HepG2 (cell line): ENCODE data around the gene SPOP. TPM values are rescaled to one million over a fixed set of nuclear protein-coding genes. Genes with fewer than 3 reads are reported as not detected.

Source experiments
- ATAC-seq: fragments of 200-7000 bp; cut with Tn5 transposase; 3 replicates; pipeline ENCODE4 v1.9.1; 2020; ENCODE audit warnings: mild to moderate bottlenecking, moderate library complexity
- BruUV-seq: library from RNA; stranded (reverse); fragments of 400-500 nt; replicated peaks from 2 replicates; lab custom pipeline; 2021; lab: Mats Ljungman, UMichigan
- CTCF ChIA-PET: fragments of 300-600 bp; formaldehyde crosslinking; extraction: SDS; loops from one replicate; lab custom pipeline; 2021; ENCODE audit warnings: low total read pairs, inconsistent platforms, low intra/inter-chr PET ratio; lab: Yijun Ruan, JAX
- POLR2A ChIA-PET: fragments of 350-600 bp; sonication (Branson Sonifier 250); formaldehyde crosslinking; loops from one replicate; lab custom pipeline; 2020; ENCODE audit warnings: antibody characterized with exemption, inconsistent platforms; lab: Yijun Ruan, JAX
- DNase-seq: peaks from one replicate; pipeline ENCODE4 v3.0.0-alpha.2; 2015; ENCODE audit warnings: low spot score
- FAIRE-seq: peaks from 3 replicates; lab custom pipeline; 2011; peaks lifted over from hg19 to GRCh38; lab: Jason Lieb, UNC
- H2AFZ ChIP-seq: one replicate; pipeline ENCODE4 v1.6.1; 2011; ENCODE audit warnings: low read length, inconsistent platforms
- H3K27ac ChIP-seq: fragments of 300-600 bp; 3 replicates; pipeline ENCODE4 v1.8.0; 2011; ENCODE audit warnings: mixed run types, mild to moderate bottlenecking, mixed read lengths, low read length, inconsistent platforms; ENCODE audit not compliant: insufficient read depth; ENCODE audit errors: extremely low read length
- H3K27me3 ChIP-seq, 2 experiments: fragments of 200-600 bp in 1 of 2; 2 replicates in 1 of 2; 3 replicates in 1 of 2; pipeline versions ENCODE4 v1.6.0 to v1.8.0; 2011; ENCODE audit warnings: low read length in 2 of 2, mild to moderate bottlenecking in 2 of 2, moderate library complexity in 2 of 2, inconsistent platforms in 1 of 2; ENCODE audit not compliant: insufficient read depth in 2 of 2, control insufficient read depth in 1 of 2
- H3K36me3 ChIP-seq, 2 experiments: fragments of 200-600 bp in 1 of 2; replicated peaks in 1 of 2; 2 replicates in 1 of 2; 3 replicates in 1 of 2; pipeline versions ENCODE4 v1.5.1 to v1.8.0; 2011; ENCODE audit warnings: low read length in 2 of 2, inconsistent platforms in 1 of 2; ENCODE audit not compliant: insufficient read depth in 2 of 2, control insufficient read depth in 1 of 2
- H3K4me1 ChIP-seq: 2 replicates; pipeline ENCODE4 v1.5.1; 2012; ENCODE audit warnings: low read length, inconsistent platforms; ENCODE audit not compliant: insufficient read depth
- H3K4me2 ChIP-seq: 2 replicates; pipeline ENCODE4 v1.6.0; 2011; ENCODE audit warnings: low read depth, low read length, inconsistent platforms
- H3K4me3 ChIP-seq, 3 experiments: fragments of 200-600 bp in 1 of 3; sonication (generic), shearing (Covaris generic) in 1 of 3; replicated peaks in 1 of 3; 2 replicates each; pipeline ENCODE4 v1.5.1; 2011 to 2016; ENCODE audit warnings: low read length in 3 of 3, inconsistent platforms in 2 of 3, low read depth in 2 of 3, mild to moderate bottlenecking in 2 of 3, control low read depth in 1 of 3, mixed read lengths in 1 of 3; ENCODE audit not compliant: insufficient read depth in 1 of 3
- H3K79me2 ChIP-seq: one replicate; pipeline ENCODE4 v1.6.1; 2011; ENCODE audit warnings: low read length, inconsistent platforms; ENCODE audit not compliant: insufficient read depth
- H3K9ac ChIP-seq: 2 replicates; pipeline ENCODE4 v1.6.0; 2011; ENCODE audit warnings: mild to moderate bottlenecking, low read depth, low read length, inconsistent platforms; ENCODE audit not compliant: insufficient read depth
- H3K9me3 ChIP-seq: 2 replicates; pipeline ENCODE4 v1.5.1; 2012; ENCODE audit warnings: mild to moderate bottlenecking, low read length
- H4K20me1 ChIP-seq: 2 replicates; pipeline ENCODE4 v1.6.0; 2011; ENCODE audit warnings: inconsistent platforms, mild to moderate bottlenecking, low read length, moderate library complexity; ENCODE audit not compliant: insufficient read depth
- ARNT2 ChIP-seq: sonication (generic); formaldehyde crosslinking; IDR thresholded peaks from 2 replicates; pipeline ENCODE4 v1.8.0; 2022; ENCODE audit warnings: mild to moderate bottlenecking, low read depth, missing genetic modification reagents, moderate library complexity
- ATF7 ChIP-seq, 2 experiments: fragments of 450-650 bp in 1 of 2; sonication (generic) in 1 of 2; formaldehyde crosslinking in 1 of 2; IDR thresholded peaks; 2 replicates each; pipeline versions ENCODE4 v1.4.0 to v1.6.1; 2016 to 2020; ENCODE audit warnings: antibody characterized with exemption in 1 of 2, mild to moderate bottlenecking in 1 of 2, missing genetic modification reagents in 1 of 2
- FOXA3 ChIP-seq: IDR thresholded peaks from 2 replicates; pipeline ENCODE4 v1.6.1; 2016; ENCODE audit warnings: missing genetic modification reagents, missing compliant biosample characterization
- HOXA3 ChIP-seq: sonication (generic); formaldehyde crosslinking; IDR thresholded peaks from 2 replicates; pipeline ENCODE4 v1.5.0; 2020; ENCODE audit warnings: missing genetic modification reagents
- MXD1 ChIP-seq: sonication (generic); formaldehyde crosslinking; IDR thresholded peaks from 2 replicates; pipeline ENCODE4 v1.4.0; 2020; ENCODE audit warnings: mild to moderate bottlenecking, missing genetic modification reagents
- NFIB ChIP-seq: sonication (generic); formaldehyde crosslinking; IDR thresholded peaks from 2 replicates; pipeline ENCODE4 v1.9.0; 2021; ENCODE audit warnings: missing genetic modification reagents, mild to moderate bottlenecking, borderline replicate concordance
- POLR2G ChIP-seq: fragments of 200-400 bp; formaldehyde crosslinking; IDR thresholded peaks from 2 replicates; pipeline ENCODE4 v1.6.1; 2018; ENCODE audit warnings: mild to moderate bottlenecking, low read depth, low read length, moderate library complexity
- PREB ChIP-seq: sonication (generic); formaldehyde crosslinking; IDR thresholded peaks from 2 replicates; pipeline ENCODE4 v1.4.0; 2020; ENCODE audit warnings: missing genetic modification reagents
- ZFAT ChIP-seq: sonication (generic); formaldehyde crosslinking; conservative IDR thresholded peaks from 2 replicates; pipeline ENCODE4 v1.8.1; 2023; ENCODE audit warnings: missing genetic modification reagents, inconsistent platforms
- ZFP91 ChIP-seq: sonication (generic); formaldehyde crosslinking; IDR thresholded peaks from 2 replicates; pipeline ENCODE4 v1.9.0; 2022; ENCODE audit warnings: missing genetic modification reagents, mild to moderate bottlenecking, borderline replicate concordance
- ZNF17 ChIP-seq: sonication (generic); formaldehyde crosslinking; IDR thresholded peaks from 2 replicates; pipeline ENCODE4 v1.5.0; 2020; ENCODE audit warnings: mild to moderate bottlenecking, missing genetic modification reagents
- ZNF350 ChIP-seq: sonication (generic); formaldehyde crosslinking; IDR thresholded peaks from 2 replicates; pipeline ENCODE4 v1.4.0; 2020; ENCODE audit warnings: mild to moderate bottlenecking, low read depth, missing genetic modification reagents, borderline replicate concordance
- ZNF44 ChIP-seq: sonication (generic); formaldehyde crosslinking; IDR thresholded peaks from 2 replicates; pipeline ENCODE4 v1.5.1; 2020; ENCODE audit warnings: mild to moderate bottlenecking, missing genetic modification reagents
- ZNF644 ChIP-seq: IDR thresholded peaks from 2 replicates; pipeline ENCODE4 v1.6.1; 2016; ENCODE audit warnings: low read depth
- ZNF781 ChIP-seq: sonication (generic); formaldehyde crosslinking; IDR thresholded peaks from 2 replicates; pipeline ENCODE4 v1.5.1; 2020; ENCODE audit warnings: borderline replicate concordance, mild to moderate bottlenecking, missing genetic modification reagents; ENCODE audit errors: not compliant biosample characterization
- ZSCAN9 ChIP-seq: IDR thresholded peaks from 2 replicates; pipeline ENCODE4 v1.6.1; 2016; ENCODE audit warnings: borderline replicate concordance
- WGBS: methylation state at CpG from one replicate; pipeline ENCODE4 v1.1.6; 2017; ENCODE audit warnings: low lambda C conversion rate; 5-methylcytosine and 5-hydroxymethylcytosine counted together
- in situ Hi-C: cut with HindIII; loops from 2 replicates; pipeline ENCODE4 v1.10.0; 2017; ENCODE audit warnings: low pct_unique_long_range_greater_than_20kb; ENCODE audit not compliant: extremely low pct_ligation_motif_present
- intact Hi-C: fragments of 100-400 bp; cut with micrococcal nuclease; formaldehyde crosslinking; loops from one replicate; pipeline ENCODE4 v1.10.0; 2022; ENCODE audit not compliant: unreplicated experiment
- polyA plus RNA-seq, 8 experiments: library from polyadenylated mRNA; depleted of rRNA in 3 of 8; stranded (reverse) in 7 of 8; unstranded in 1 of 8; fragments of >200 nt; fragmentation: Illumina TruSeq in 4 of 8; extraction: Trizol in 4 of 8; gene quantifications; 2 replicates each; pipeline versions ENCODE4 v1.2.1 to v1.2.3, GENCODE V29; 2011 to 2016; ENCODE audit warnings: low read depth in 4 of 8, missing spikeins in 1 of 8, mixed read lengths in 1 of 8; ENCODE audit not compliant: insufficient read depth in 1 of 8
- total RNA-seq, 5 experiments: library from RNA; depleted of rRNA; stranded (reverse); fragments of >200 nt; fragmentation: Illumina TruSeq; extraction: Trizol; gene quantifications; 2 replicates each; pipeline ENCODE4 v1.2.3, GENCODE V29; 2016; ENCODE audit warnings: low read depth in 1 of 5

Gene SPOP
- total and polyA plus RNA-seq, 2 of the 13 experiments (the other 11 are each of a cell fraction or from before 2014, with no cell fraction given) = 52.8 to 60.8 TPM

- no peak for TF ChIP-seq ZFAT
- TF ChIP-seq ARNT2 (CRISPR knock-in tag) = no peak
- TF ChIP-seq ATF7 (IDR thresholded peaks at IDR 0.05) = no peak
- no peak for TF ChIP-seq ATF7 (CRISPR knock-in tag; IDR thresholded peaks at IDR 0.05)
- TF ChIP-seq ZNF781 (CRISPR knock-in tag) = no peak
- no peak for TF ChIP-seq FOXA3 (CRISPR knock-in tag)
- no peak for TF ChIP-seq NFIB
- TF ChIP-seq POLR2G = no peak
- ATAC-seq (no peak), DNase-seq (no peak), FAIRE-seq (no peak)
- H4K20me1 ChIP-seq = no peaks in the 10 kb centered on the region
- ChIA-PET POLR2A (no interaction called here), CTCF (no interaction called here)
- no peak overlapping the region for H3K27ac ChIP-seq
- intact Hi-C loops = no loop called here
- peaks cover 22% of the 10 kb centered on the region for H3K4me1 ChIP-seq
- peaks cover 5 to 50% of the 10 kb centered on the region in 2 experiments for H3K27me3 ChIP-seq
- no peaks in the 10 kb centered on the region for H3K36me3 ChIP-seq
- H3K4me3 ChIP-seq = no peak overlapping the region
- in situ Hi-C loops = no loop called here
- WGBS = 74% methylated on average over 14 of the region's 17 CpGs
- H3K9me3 ChIP-seq = no peaks in the 10 kb centered on the region
- H3K9ac ChIP-seq = no peak overlapping the region
- H3K79me2 ChIP-seq = no peaks in the 10 kb centered on the region
- H3K4me2 ChIP-seq = no peak overlapping the region
- H2AFZ ChIP-seq = no peak overlapping the region
- no TSS peak for BruUV-seq
Observed at GRCh38 chr17:49578952-49579500, 98.9 kb downstream of the SPOP start.

GRCh38 chr17:49578414-49578813 is 99.5 kb downstream of the SPOP start:
- DNase-seq = no peak
- ATAC-seq = no peak
- Histone ChIP-seq H3K27ac (no peak overlapping the region), H3K27me3 (peaks cover 5 to 56% of the 10 kb centered on the region in 2 experiments), H4K20me1 (no peaks in the 10 kb centered on the region), H3K4me3 (no peak overlapping the region), H3K36me3 (no peaks in the 10 kb centered on the region), H2AFZ (no peak overlapping the region), H3K4me2 (no peak overlapping the region), H3K9me3 (no peaks in the 10 kb centered on the region), H3K4me1 (peaks cover 22% of the 10 kb centered on the region), H3K79me2 (no peaks in the 10 kb centered on the region), H3K9ac (no peak overlapping the region)
- intact Hi-C loops (no loop called here), in situ Hi-C loops (no loop called here)
- ChIA-PET POLR2A (no interaction called here), CTCF (no interaction called here)
- no peak for FAIRE-seq
- no TSS peak for BruUV-seq
- 49% methylated on average over 11 of the region's 13 CpGs for WGBS
- TF ChIP-seq ZNF17 (CRISPR knock-in tag) (no peak), PREB (CRISPR knock-in tag) (no peak), ZNF350 (CRISPR knock-in tag) (no peak), ZNF644 (CRISPR knock-in tag) (no peak), ZFP91 (CRISPR knock-in tag) (no peak), ARNT2 (CRISPR knock-in tag) (no peak), MXD1 (CRISPR knock-in tag) (no peak), ZSCAN9 (CRISPR knock-in tag) (no peak), ZNF44 (CRISPR knock-in tag) (no peak), HOXA3 (no peak)
